Panc1 (cell line): ENCODE results near the gene SMTN. TPM values are rescaled to one million over a fixed set of nuclear protein-coding genes. Genes with fewer than 3 reads are reported as not detected.

ENCODE experiments used
- ATAC-seq: fragments of 200-7000 bp; cut with Tn5 transposase; 2 replicates; pipeline ENCODE4 v1.9.1; 2020; ENCODE audit warnings: mild to moderate bottlenecking, moderate library complexity
- BruUV-seq: library from RNA; stranded (reverse); fragments of 400-500 nt; replicated peaks from 2 replicates; lab custom pipeline; 2021; lab: Mats Ljungman, UMichigan
- CTCF ChIA-PET: fragments of 300-600 bp; sonication (Branson Sonifier 250); formaldehyde crosslinking; loops from one replicate; lab custom pipeline; 2022; ENCODE audit warnings: antibody characterized with exemption; lab: Charles Lee
- POLR2A ChIA-PET: fragments of 300-600 bp; sonication (Branson Sonifier 250); formaldehyde crosslinking; loops from one replicate; lab custom pipeline; 2022; ENCODE audit warnings: antibody characterized with exemption; lab: Charles Lee
- DNase-seq: peaks from one replicate; pipeline ENCODE4 v3.0.0-alpha.2; 2010; ENCODE audit warnings: low read depth, low spot score
- H3K27ac ChIP-seq: 2 replicates; pipeline ENCODE4 v1.5.1; 2011; ENCODE audit warnings: mild to moderate bottlenecking, low read length, inconsistent platforms
- H3K27me3 ChIP-seq: fragments of 200-500 bp; sonication (Bioruptor generic); 2 replicates; pipeline ENCODE4 v1.6.0; 2014; ENCODE audit warnings: low read length, inconsistent platforms; ENCODE audit not compliant: control insufficient read depth, insufficient read depth
- H3K36me3 ChIP-seq: fragments of 200-500 bp; sonication (Bioruptor generic); 2 replicates; pipeline ENCODE4 v1.5.1; 2014; ENCODE audit warnings: inconsistent platforms, mild to moderate bottlenecking, low read length, moderate library complexity; ENCODE audit not compliant: control insufficient read depth, insufficient read depth
- H3K4me1 ChIP-seq: 2 replicates; pipeline ENCODE4 v1.5.1; 2011; ENCODE audit warnings: inconsistent platforms, mild to moderate bottlenecking, low read length, moderate library complexity; ENCODE audit not compliant: control insufficient read depth, insufficient read depth
- H3K4me3 ChIP-seq, 2 experiments: 2 replicates each; pipeline ENCODE4 v1.5.1; 2011 to 2012; ENCODE audit warnings: low read depth in 2 of 2, low read length in 2 of 2, mild to moderate bottlenecking in 2 of 2, inconsistent platforms in 1 of 2, moderate library complexity in 1 of 2
- H3K9me3 ChIP-seq: fragments of 200-500 bp; sonication (Bioruptor generic); 2 replicates; pipeline ENCODE4 v1.5.1; 2014; ENCODE audit warnings: low read depth, mild to moderate bottlenecking, inconsistent platforms, low read length, moderate library complexity; ENCODE audit not compliant: control insufficient read depth, insufficient read depth
- POLR2AphosphoS5 ChIP-seq: IDR thresholded peaks from 2 replicates; pipeline ENCODE4 v1.6.1; 2012; ENCODE audit warnings: mild to moderate bottlenecking, low read depth, low read length, moderate library complexity
- SIN3A ChIP-seq: IDR thresholded peaks from 2 replicates; pipeline ENCODE4 v1.6.1; 2012; ENCODE audit warnings: low read depth, mild to moderate bottlenecking, low read length, moderate library complexity, borderline replicate concordance; ENCODE audit not compliant: insufficient read depth
- TCF7L2 ChIP-seq: IDR thresholded peaks from 2 replicates; pipeline ENCODE4 v1.6.1; 2011; ENCODE audit warnings: mild to moderate bottlenecking, low read depth, low read length, inconsistent platforms
- in situ Hi-C: cut with HindIII; loops from 2 replicates; pipeline ENCODE4 v1.10.0; 2016; ENCODE audit warnings: low sequenced_read_pairs, low pct_unique_long_range_greater_than_20kb
- intact Hi-C: fragments of 100-400 bp; cut with micrococcal nuclease; formaldehyde crosslinking; loops from one replicate; pipeline ENCODE4 v1.10.0; 2022; ENCODE audit not compliant: unreplicated experiment
- total RNA-seq: library from RNA; stranded (reverse); gene quantifications from one replicate; pipeline ENCODE4 v1.2.1, GENCODE V29; 2021; ENCODE audit not compliant: unreplicated experiment
- TF ChIP-seq, protein P1 (sequence below): fragments of 450-650 bp; IDR thresholded peaks from 2 replicates; pipeline ENCODE4 v1.5.1; 2017; ENCODE audit warnings: mild to moderate bottlenecking
- TF ChIP-seq, protein P2 (sequence below), 2 experiments: IDR thresholded peaks; 2 replicates each; pipeline ENCODE4 v1.6.1; 2011 to 2012; ENCODE audit warnings: low read depth in 2 of 2, control low read depth in 1 of 2, low read length in 1 of 2, mild to moderate bottlenecking in 1 of 2, moderate library complexity in 1 of 2; ENCODE audit not compliant: insufficient read depth in 1 of 2

SMTN gene
- total RNA-seq, 1 experiment from 2014 or later: 71.7 TPM

GRCh38 chr22:31124811-31125465, 43.8 kb downstream of the SMTN start:
- intact Hi-C loops (no loop called here), in situ Hi-C loops (no loop called here)
- Histone ChIP-seq H3K36me3 (no peaks in the 10 kb centered on the region), H3K27ac (no peak overlapping the region), H3K4me3 (no peak overlapping the region), H3K4me1 (no peaks in the 10 kb centered on the region), H3K27me3 (no peaks in the 10 kb centered on the region), H3K9me3 (no peaks in the 10 kb centered on the region)
- no peak for DNase-seq
- TF ChIP-seq, protein P1, sequence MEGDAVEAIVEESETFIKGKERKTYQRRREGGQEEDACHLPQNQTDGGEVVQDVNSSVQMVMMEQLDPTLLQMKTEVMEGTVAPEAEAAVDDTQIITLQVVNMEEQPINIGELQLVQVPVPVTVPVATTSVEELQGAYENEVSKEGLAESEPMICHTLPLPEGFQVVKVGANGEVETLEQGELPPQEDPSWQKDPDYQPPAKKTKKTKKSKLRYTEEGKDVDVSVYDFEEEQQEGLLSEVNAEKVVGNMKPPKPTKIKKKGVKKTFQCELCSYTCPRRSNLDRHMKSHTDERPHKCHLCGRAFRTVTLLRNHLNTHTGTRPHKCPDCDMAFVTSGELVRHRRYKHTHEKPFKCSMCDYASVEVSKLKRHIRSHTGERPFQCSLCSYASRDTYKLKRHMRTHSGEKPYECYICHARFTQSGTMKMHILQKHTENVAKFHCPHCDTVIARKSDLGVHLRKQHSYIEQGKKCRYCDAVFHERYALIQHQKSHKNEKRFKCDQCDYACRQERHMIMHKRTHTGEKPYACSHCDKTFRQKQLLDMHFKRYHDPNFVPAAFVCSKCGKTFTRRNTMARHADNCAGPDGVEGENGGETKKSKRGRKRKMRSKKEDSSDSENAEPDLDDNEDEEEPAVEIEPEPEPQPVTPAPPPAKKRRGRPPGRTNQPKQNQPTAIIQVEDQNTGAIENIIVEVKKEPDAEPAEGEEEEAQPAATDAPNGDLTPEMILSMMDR: no peak
- no peak for TF ChIP-seq SIN3A
- POLR2A ChIA-PET: interaction anchor here (0.6 kb wide), 1 partner anchor 198 kb away, joined by 3 read pairs; no protein-coding TSS in a partner anchor
- ATAC-seq: peak; percentile 36; the same call in 1 of the 2 replicates
- BruUV-seq: no TSS peak
- CTCF ChIA-PET: no interaction called here

DNA sequence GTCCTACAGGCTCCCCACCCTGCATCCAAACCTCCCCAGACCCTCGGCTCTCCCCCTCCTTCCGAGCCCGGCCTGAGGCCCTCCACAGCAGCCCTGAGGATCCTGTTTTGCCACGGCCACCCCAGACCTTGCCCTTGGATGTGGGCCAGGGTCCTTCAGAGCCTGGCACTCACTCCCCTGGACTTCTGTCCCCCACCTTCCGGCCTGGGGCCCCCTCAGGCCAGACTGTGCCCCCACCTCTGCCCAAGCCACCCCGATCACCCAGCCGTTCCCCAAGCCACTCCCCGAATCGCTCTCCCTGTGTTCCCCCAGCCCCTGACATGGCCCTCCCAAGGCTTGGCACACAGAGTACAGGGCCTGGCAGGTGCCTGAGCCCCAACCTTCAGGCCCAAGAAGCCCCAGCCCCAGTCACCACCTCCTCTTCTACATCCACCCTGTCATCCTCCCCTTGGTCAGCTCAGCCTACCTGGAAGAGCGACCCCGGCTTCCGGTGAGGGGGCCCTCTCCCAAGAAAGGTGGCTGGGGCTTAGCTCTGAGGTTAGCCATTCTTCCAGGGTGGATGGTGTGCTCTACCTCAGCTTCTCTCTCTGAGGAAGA, 44.5 kb downstream of the SMTN start:
- TF ChIP-seq POLR2AphosphoS5 (no peak), TCF7L2 (no peak), SIN3A (no peak)
- TF ChIP-seq, protein P1: no peak
- TF ChIP-seq, protein P2, sequence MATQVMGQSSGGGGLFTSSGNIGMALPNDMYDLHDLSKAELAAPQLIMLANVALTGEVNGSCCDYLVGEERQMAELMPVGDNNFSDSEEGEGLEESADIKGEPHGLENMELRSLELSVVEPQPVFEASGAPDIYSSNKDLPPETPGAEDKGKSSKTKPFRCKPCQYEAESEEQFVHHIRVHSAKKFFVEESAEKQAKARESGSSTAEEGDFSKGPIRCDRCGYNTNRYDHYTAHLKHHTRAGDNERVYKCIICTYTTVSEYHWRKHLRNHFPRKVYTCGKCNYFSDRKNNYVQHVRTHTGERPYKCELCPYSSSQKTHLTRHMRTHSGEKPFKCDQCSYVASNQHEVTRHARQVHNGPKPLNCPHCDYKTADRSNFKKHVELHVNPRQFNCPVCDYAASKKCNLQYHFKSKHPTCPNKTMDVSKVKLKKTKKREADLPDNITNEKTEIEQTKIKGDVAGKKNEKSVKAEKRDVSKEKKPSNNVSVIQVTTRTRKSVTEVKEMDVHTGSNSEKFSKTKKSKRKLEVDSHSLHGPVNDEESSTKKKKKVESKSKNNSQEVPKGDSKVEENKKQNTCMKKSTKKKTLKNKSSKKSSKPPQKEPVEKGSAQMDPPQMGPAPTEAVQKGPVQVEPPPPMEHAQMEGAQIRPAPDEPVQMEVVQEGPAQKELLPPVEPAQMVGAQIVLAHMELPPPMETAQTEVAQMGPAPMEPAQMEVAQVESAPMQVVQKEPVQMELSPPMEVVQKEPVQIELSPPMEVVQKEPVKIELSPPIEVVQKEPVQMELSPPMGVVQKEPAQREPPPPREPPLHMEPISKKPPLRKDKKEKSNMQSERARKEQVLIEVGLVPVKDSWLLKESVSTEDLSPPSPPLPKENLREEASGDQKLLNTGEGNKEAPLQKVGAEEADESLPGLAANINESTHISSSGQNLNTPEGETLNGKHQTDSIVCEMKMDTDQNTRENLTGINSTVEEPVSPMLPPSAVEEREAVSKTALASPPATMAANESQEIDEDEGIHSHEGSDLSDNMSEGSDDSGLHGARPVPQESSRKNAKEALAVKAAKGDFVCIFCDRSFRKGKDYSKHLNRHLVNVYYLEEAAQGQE (IDR thresholded peaks at IDR 0.05; ENCODE audit: insufficient read depth in 1 of 2, low read depth in 2 of 2, low read length in 1 of 2): no peak
- in situ Hi-C loops: no loop called here
- Histone ChIP-seq H3K4me1 (no peaks in the 10 kb centered on the region), H3K27me3 (no peaks in the 10 kb centered on the region), H3K36me3 (no peaks in the 10 kb centered on the region), H3K9me3 (no peaks in the 10 kb centered on the region), H3K4me3 (no peak overlapping the region), H3K27ac (no peak overlapping the region)
- CTCF ChIA-PET: no interaction called here
- no peak for DNase-seq
- no peak for ATAC-seq
- POLR2A ChIA-PET: no interaction called here
- intact Hi-C loops: no loop called here
- BruUV-seq: no TSS peak
